K562 (cell line): ENCODE data around the gene ATP5F1D. TPM values are rescaled to one million over a fixed set of nuclear protein-coding genes. Genes with fewer than 3 reads are reported as not detected.

Experiments used
- AFF1 ChIP-seq, 2 experiments: fragments of 450-650 bp; IDR thresholded peaks; 2 replicates each; pipeline ENCODE4 v1.6.1; 2018; ENCODE audit warnings: mild to moderate bottlenecking in 2 of 2, low read depth in 1 of 2; ENCODE audit not compliant: partially characterized antibody in 2 of 2
- CHAMP1 ChIP-seq: fragments of 450-650 bp; IDR thresholded peaks from 2 replicates; pipeline ENCODE4 v1.6.1; 2016; ENCODE audit warnings: mild to moderate bottlenecking
- E2F5 ChIP-seq: sonication (generic); formaldehyde crosslinking; IDR thresholded peaks from 2 replicates; pipeline ENCODE4 v1.8.0; 2022; ENCODE audit warnings: mild to moderate bottlenecking, missing genetic modification reagents
- MAZ ChIP-seq, 2 experiments: fragments of 450-650 bp in 1 of 2; sonication (generic) in 1 of 2; formaldehyde crosslinking; IDR thresholded peaks in 1 of 2; conservative IDR thresholded peaks in 1 of 2; 2 replicates each; pipeline versions ENCODE4 v1.4.0 to v1.5.0; 2020; ENCODE audit warnings: mild to moderate bottlenecking in 1 of 2, missing genetic modification reagents in 1 of 2
- POLR2AphosphoS5 ChIP-seq: IDR thresholded peaks from 2 replicates; pipeline ENCODE4 v1.6.1; 2011; ENCODE audit warnings: mild to moderate bottlenecking, low read depth, low read length, moderate library complexity; ENCODE audit not compliant: control insufficient read depth, insufficient read depth
- REST ChIP-seq, 2 experiments: fragments of 450-650 bp; formaldehyde crosslinking in 1 of 2; IDR thresholded peaks; 2 replicates each; pipeline versions ENCODE4 v1.4.0 to v1.6.1; 2014 to 2020; ENCODE audit warnings: mild to moderate bottlenecking in 2 of 2, borderline replicate concordance in 1 of 2, low read depth in 1 of 2
- ZBTB7A ChIP-seq: IDR thresholded peaks from 2 replicates; pipeline ENCODE4 v1.6.1; 2011; ENCODE audit warnings: low read depth, mild to moderate bottlenecking, low read length, moderate library complexity, borderline replicate concordance; ENCODE audit not compliant: control insufficient read depth
- ZNF764 ChIP-seq: fragments of 250-450 bp; sonication (Bioruptor Pico); IDR thresholded peaks from 2 replicates; pipeline ENCODE4 v1.4.0; 2020; ENCODE audit warnings: low read depth, mild to moderate bottlenecking, moderate library complexity
- polyA plus RNA-seq, 8 experiments: library from polyadenylated mRNA; depleted of rRNA in 4 of 8; stranded (reverse) in 5 of 8; unstranded in 3 of 8; fragments of >200 nt; fragmentation: Nextera tagmentation in 2 of 8; fragmentation: Illumina TruSeq in 1 of 8; extraction: Ambion mirVana in 2 of 8; extraction: Trizol in 1 of 8; gene quantifications; 2 replicates each; pipeline versions ENCODE4 v1.2.1 to v1.2.3, GENCODE V29; 2011 to 2014; ENCODE audit warnings: inconsistent platforms in 1 of 8, missing spikeins in 1 of 8
- total RNA-seq, 7 experiments: library from RNA; depleted of rRNA in 6 of 7; stranded (reverse); fragments of >200 nt in 6 of 7; fragmentation: Illumina TruSeq in 2 of 7; extraction: Trizol in 2 of 7; gene quantifications; 2 replicates each; pipeline versions ENCODE4 v1.2.1 to v1.2.3, GENCODE V29; 2011 to 2021; ENCODE audit warnings: low replicate concordance in 1 of 7

Gene ATP5F1D
- total and polyA plus RNA-seq, 9 of the 15 experiments (the other 6 are each of a cell fraction or from before 2014, with no cell fraction given) = 3.9 to 409 (median 36.8) TPM

GRCh38 chr19:1264801-1265614, 23.5 kb downstream of the ATP5F1D start (continued):
- TF ChIP-seq MAZ (CRISPR knock-in tag; conservative IDR thresholded peaks at IDR 0.05 in 1 of 2, IDR thresholded peaks at IDR 0.05 in 1 of 2) (peak; percentile 65 to 82), POLR2AphosphoS5 (no peak), E2F5 (CRISPR knock-in tag) (no peak), CHAMP1 (no peak), REST (IDR thresholded peaks at IDR 0.05; ENCODE audit: borderline replicate concordance) (peak; percentile 26; the same call in 1 of the 2 replicates), REST (CRISPR knock-in tag; IDR thresholded peaks at IDR 0.05; ENCODE audit: low read depth) (no peak), AFF1 (IDR thresholded peaks at IDR 0.05; ENCODE audit: low read depth in 1 of 2, partially characterized antibody in 2 of 2) (no peak), ZNF764 (no peak), ZBTB7A (peak; percentile 41; the same call in 1 of the 2 replicates)
